Right lobe of liver (tissue), 4 donors: Measurements from ENCODE around the gene PEAK1.

Source experiments
- POLR2A ChIP-seq: fragments of 450-650 bp; IDR thresholded peaks from one replicate; pipeline ENCODE4 v1.6.1; 2017; ENCODE audit warnings: antibody characterized with exemption, mild to moderate bottlenecking
- TF ChIP-seq, protein P1 (sequence below), 4 donors: fragments of 200-600 bp in 3 of 4; fragments of 450-650 bp in 1 of 4; IDR thresholded peaks; one replicate each; pipeline versions ENCODE4 v1.5.1 to v1.8.0; 2016 to 2022; ENCODE audit warnings: antibody characterized with exemption in 4 of 4, mild to moderate bottlenecking in 2 of 4
- donor health status: DM: no; HTN: no; CAD: no.
- donor health status: DM: no; HTN: no; CAD: no.
- donor health status: DM: no; HTN: yes; CAD: no.

DNA sequence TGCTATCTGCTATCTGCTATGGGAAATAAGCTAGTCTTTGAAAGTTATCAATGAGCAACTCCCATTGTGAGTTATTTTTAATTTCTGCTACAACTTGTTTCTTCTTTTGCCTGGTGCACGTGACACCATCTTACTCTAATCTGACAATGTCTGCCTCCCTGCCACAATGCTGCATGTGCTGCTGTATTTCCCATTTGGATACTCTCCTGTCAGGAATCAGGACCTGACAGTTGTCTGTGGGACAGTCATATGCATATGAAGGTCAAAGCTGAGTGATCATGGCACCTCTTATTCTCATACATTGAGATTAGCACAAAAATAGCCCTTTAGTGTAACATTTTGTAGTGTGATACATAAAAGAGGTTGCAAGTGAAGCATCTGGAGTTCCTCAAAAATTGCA is 46.6 kb upstream of the PEAK1 start:
- TF ChIP-seq, protein P1, sequence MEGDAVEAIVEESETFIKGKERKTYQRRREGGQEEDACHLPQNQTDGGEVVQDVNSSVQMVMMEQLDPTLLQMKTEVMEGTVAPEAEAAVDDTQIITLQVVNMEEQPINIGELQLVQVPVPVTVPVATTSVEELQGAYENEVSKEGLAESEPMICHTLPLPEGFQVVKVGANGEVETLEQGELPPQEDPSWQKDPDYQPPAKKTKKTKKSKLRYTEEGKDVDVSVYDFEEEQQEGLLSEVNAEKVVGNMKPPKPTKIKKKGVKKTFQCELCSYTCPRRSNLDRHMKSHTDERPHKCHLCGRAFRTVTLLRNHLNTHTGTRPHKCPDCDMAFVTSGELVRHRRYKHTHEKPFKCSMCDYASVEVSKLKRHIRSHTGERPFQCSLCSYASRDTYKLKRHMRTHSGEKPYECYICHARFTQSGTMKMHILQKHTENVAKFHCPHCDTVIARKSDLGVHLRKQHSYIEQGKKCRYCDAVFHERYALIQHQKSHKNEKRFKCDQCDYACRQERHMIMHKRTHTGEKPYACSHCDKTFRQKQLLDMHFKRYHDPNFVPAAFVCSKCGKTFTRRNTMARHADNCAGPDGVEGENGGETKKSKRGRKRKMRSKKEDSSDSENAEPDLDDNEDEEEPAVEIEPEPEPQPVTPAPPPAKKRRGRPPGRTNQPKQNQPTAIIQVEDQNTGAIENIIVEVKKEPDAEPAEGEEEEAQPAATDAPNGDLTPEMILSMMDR (IDR thresholded peaks at IDR 0.05) = no peak
- no peak for TF ChIP-seq POLR2A
